ENCODE results near the gene SHISA2.
"Not testable (repeated sequence)": the region's sequence is repeated elsewhere in the genome, so short reads cannot be mapped to it uniquely, and the experiment has no call there.

SHISA2 gene

GRCh38 chr13:26051657-26052311 is at the start of gene SHISA2:
TSS of gene SHISA2 (minus strand) at chr13:26052016. CDS start at chr13:26050975, 1,041 bp downstream.
- no peak for DNase-seq

- no peak for DNase-seq
These were observed 44.2 kb upstream of the SHISA2 start for GRCh38 chr13:26095846-26096610.

GRCh38 chr13:26095338-26095737 is 43.5 kb upstream of the SHISA2 start:
- no peak for DNase-seq

- DNase-seq, result not testable (repeated sequence)
These were observed 25.0 kb upstream of the SHISA2 start for GRCh38 chr13:26076821-26077220.

- no peak for DNase-seq
These were observed 23.7 kb upstream of the SHISA2 start for GRCh38 chr13:26075498-26075897.

GRCh38 chr13:26074706-26075105 is 22.9 kb upstream of the SHISA2 start:
- no peak for DNase-seq

GRCh38 chr13:26072335-26072734 is 20.5 kb upstream of the SHISA2 start:
- DNase-seq, result not testable (repeated sequence)

- no peak for DNase-seq
These were observed 19.9 kb upstream of the SHISA2 start for GRCh38 chr13:26071691-26072090.

GRCh38 chr13:26069642-26070041 is 17.8 kb upstream of the SHISA2 start:
- DNase-seq, result not testable (repeated sequence)

GRCh38 chr13:26068372-26068771 is 16.6 kb upstream of the SHISA2 start:
- not testable (repeated sequence) for DNase-seq

- no peak for DNase-seq
These were observed 15.8 kb upstream of the SHISA2 start for GRCh38 chr13:26067601-26068000.

- DNase-seq, result not testable (repeated sequence)
These were observed 14.7 kb upstream of the SHISA2 start for GRCh38 chr13:26066492-26066891.

GRCh38 chr13:26062853-26063444 is 11.1 kb upstream of the SHISA2 start:
- no peak for DNase-seq

- no peak for DNase-seq
These were observed 10.1 kb upstream of the SHISA2 start for GRCh38 chr13:26061947-26062346.

- DNase-seq, result no peak
These were observed 9.4 kb upstream of the SHISA2 start for GRCh38 chr13:26061256-26061655.

- no peak for DNase-seq
These were observed 8.5 kb upstream of the SHISA2 start for GRCh38 chr13:26060357-26060756.

GRCh38 chr13:26058704-26059103 is 6.9 kb upstream of the SHISA2 start:
- no peak for DNase-seq

GRCh38 chr13:26054896-26055295 is 3.1 kb upstream of the SHISA2 start:
- DNase-seq, result no peak

- DNase-seq, result no peak
These were observed 1.7 kb upstream of the SHISA2 start for GRCh38 chr13:26053418-26053980.

- no peak for DNase-seq
These were observed 521 bp upstream of the SHISA2 start for GRCh38 chr13:26052337-26052736.

- no peak for DNase-seq
These were observed 572 bp downstream of the SHISA2 start for GRCh38 chr13:26051231-26051656.

- DNase-seq, result no peak
These were observed 1.1 kb downstream of the SHISA2 start for GRCh38 chr13:26050568-26051230.

GRCh38 chr13:26048741-26049140 is 3.1 kb downstream of the SHISA2 start:
- DNase-seq, result no peak

Measured in KG1 (cell line).